Cerebellar nuclear complex (tissue), 1 donor: ENCODE data around the gene MAPT.
"Not testable (repeated sequence)": the region's sequence is repeated elsewhere in the genome, so short reads cannot be mapped to it uniquely, and the experiment has no call there.

ENCODE experiments used
- DNase-seq, 2 experiments: peaks; one replicate each; lab custom pipeline; 2025; lab: John Stamatoyannopoulos, UW

MAPT gene

GRCh38 chr17:45862127-45862526 lies 32.2 kb upstream of the MAPT start:
- not testable (repeated sequence) for DNase-seq

GRCh38 chr17:45863857-45864654 lies 30.3 kb upstream of the MAPT start:
- DNase-seq: no peak

GRCh38 chr17:45867171-45867570 lies 27.2 kb upstream of the MAPT start:
- DNase-seq: no peak

- DNase-seq: no peak
These were observed 26.7 kb upstream of the MAPT start for GRCh38 chr17:45867702-45868101.

GRCh38 chr17:45868276-45868675 lies 26.1 kb upstream of the MAPT start:
- DNase-seq: no peak

GRCh38 chr17:45869676-45870341 lies 24.5 kb upstream of the MAPT start:
- no peak for DNase-seq

- no peak for DNase-seq
These were observed 23.9 kb upstream of the MAPT start for GRCh38 chr17:45870342-45870974.

- DNase-seq: no peak
These were observed 22.6 kb upstream of the MAPT start for GRCh38 chr17:45871718-45872117.

- no peak for DNase-seq
These were observed 20.6 kb upstream of the MAPT start for GRCh38 chr17:45873728-45874127.

- no peak for DNase-seq
These were observed 20.2 kb upstream of the MAPT start for GRCh38 chr17:45874151-45874550.

GRCh38 chr17:45876539-45876938 lies 17.8 kb upstream of the MAPT start:
- no peak for DNase-seq

GRCh38 chr17:45877467-45877866 lies 16.9 kb upstream of the MAPT start:
- no peak for DNase-seq

- no peak for DNase-seq
These were observed 11.3 kb upstream of the MAPT start for GRCh38 chr17:45883063-45883462.

- no peak for DNase-seq
These were observed 7.5 kb upstream of the MAPT start for GRCh38 chr17:45886852-45887251.

GRCh38 chr17:45888392-45888791 lies 6.0 kb upstream of the MAPT start:
- no peak for DNase-seq

- DNase-seq: no peak
These were observed 4.8 kb upstream of the MAPT start for GRCh38 chr17:45889579-45889978.

- no peak for DNase-seq
These were observed 681 bp upstream of the MAPT start for GRCh38 chr17:45893725-45894021.

- no peak for DNase-seq
These were observed 1.1 kb downstream of the MAPT start for GRCh38 chr17:45895304-45895968.

- no peak for DNase-seq
These were observed 1.8 kb downstream of the MAPT start for GRCh38 chr17:45895969-45896785.

- DNase-seq: no peak
These were observed 2.7 kb downstream of the MAPT start for GRCh38 chr17:45896803-45897693.

GRCh38 chr17:45900136-45900535 lies 5.8 kb downstream of the MAPT start:
- DNase-seq: peak in 1 of 2 experiments; percentile 36
